ENCODE results near the gene GTF2E1.

The GTF2E1 gene

GRCh38 chr3:120741320-120741719 is 1.2 kb upstream of the GTF2E1 start:
- H3K4me3 ChIP-seq (ENCODE audit: low read depth, low read length), result peak overlapping the region; percentile 83
- peak; percentile 15 for DNase-seq (ENCODE audit: low read depth)
- no peak for TF ChIP-seq CTCF (IDR thresholded peaks at IDR 0.05; ENCODE audit: low read depth, low read length)
- no peak for TF ChIP-seq POLR2A (IDR thresholded peaks at IDR 0.05; ENCODE audit: extremely low read depth, insufficient read length)
- TF ChIP-seq MAX (IDR thresholded peaks at IDR 0.05; ENCODE audit: low read depth, low read length), result no peak
- TF ChIP-seq MYC (IDR thresholded peaks at IDR 0.05; ENCODE audit: low read depth, low read length), result no peak

- TF ChIP-seq MAX (IDR thresholded peaks at IDR 0.05; ENCODE audit: low read depth, low read length) (peak; percentile 87), MYC (IDR thresholded peaks at IDR 0.05; ENCODE audit: low read depth, low read length) (peak; percentile 90), CTCF (IDR thresholded peaks at IDR 0.05; ENCODE audit: low read depth, low read length) (no peak)
- H3K4me3 ChIP-seq (ENCODE audit: low read depth, low read length), result peak overlapping the region; percentile 83
- no peak for DNase-seq (ENCODE audit: low read depth)
Observed at GRCh38 chr3:120741837-120742197, 727 bp upstream of the GTF2E1 start.

- TF ChIP-seq POLR2A (IDR thresholded peaks at IDR 0.05; ENCODE audit: extremely low read depth, insufficient read length) (no peak), MAX (IDR thresholded peaks at IDR 0.05; ENCODE audit: low read depth, low read length) (no peak; the same call in 1 of the 2 replicates), CTCF (IDR thresholded peaks at IDR 0.05; ENCODE audit: low read depth, low read length) (no peak), MYC (IDR thresholded peaks at IDR 0.05; ENCODE audit: low read depth, low read length) (no peak)
- peak overlapping the region; percentile 83 for H3K4me3 ChIP-seq (ENCODE audit: low read depth, low read length)
- DNase-seq (ENCODE audit: low read depth), result peak; percentile 58
Observed at GRCh38 chr3:120742849-120743365, 363 bp downstream of the GTF2E1 start.

GRCh38 chr3:120743556-120744195 is 1.1 kb downstream of the GTF2E1 start:
- TF ChIP-seq CTCF (IDR thresholded peaks at IDR 0.05; ENCODE audit: low read depth, low read length), result no peak
- TF ChIP-seq MAX (IDR thresholded peaks at IDR 0.05; ENCODE audit: low read depth, low read length), result 0 out of 2 replicates have a peak, but pooled peaks have one; percentile 12
- TF ChIP-seq MYC (IDR thresholded peaks at IDR 0.05; ENCODE audit: low read depth, low read length), result 0 out of 2 replicates have a peak, but pooled peaks have one; percentile 8
- no peak for TF ChIP-seq POLR2A (IDR thresholded peaks at IDR 0.05; ENCODE audit: extremely low read depth, insufficient read length)
- peak; percentile 8 for DNase-seq (ENCODE audit: low read depth)
- H3K4me3 ChIP-seq (ENCODE audit: low read depth, low read length), result peak overlapping the region; percentile 83

- TF ChIP-seq CTCF (IDR thresholded peaks at IDR 0.05; ENCODE audit: low read depth, low read length), result no peak
- no peak for TF ChIP-seq POLR2A (IDR thresholded peaks at IDR 0.05; ENCODE audit: extremely low read depth, insufficient read length)
- TF ChIP-seq MYC (IDR thresholded peaks at IDR 0.05; ENCODE audit: low read depth, low read length), result no peak
- TF ChIP-seq MAX (IDR thresholded peaks at IDR 0.05; ENCODE audit: low read depth, low read length), result no peak
- H3K4me3 ChIP-seq (ENCODE audit: low read depth, low read length), result no peak overlapping the region
- DNase-seq (ENCODE audit: low read depth), result no peak
Observed at GRCh38 chr3:120745466-120745865, 2.9 kb downstream of the GTF2E1 start.

Measured in NB4 (cell line).